ENCODE measurements around the gene NAA15.
"Not testable (repeated sequence)": the region's sequence is repeated elsewhere in the genome, so short reads cannot be mapped to it uniquely, and the experiment has no call there.

The NAA15 gene

DNA sequence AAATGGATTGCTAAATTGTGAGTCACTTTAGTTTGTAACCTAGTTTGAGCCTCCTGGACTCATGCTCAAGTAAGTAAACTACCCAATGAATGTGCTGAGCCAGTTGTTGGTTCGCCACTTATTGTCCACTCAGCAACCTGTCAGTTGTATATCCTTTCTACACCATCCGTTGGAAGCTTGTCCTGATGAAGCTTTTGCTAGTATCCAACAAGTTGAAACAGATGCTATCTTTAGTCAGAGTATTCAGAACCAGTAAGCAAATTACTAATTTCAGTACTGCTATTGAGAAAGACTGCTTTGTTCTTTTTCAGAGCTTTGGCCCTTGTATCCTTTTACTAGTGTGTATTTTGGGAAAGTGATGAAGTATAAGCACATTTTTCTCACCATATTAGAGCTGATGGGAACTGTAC lies 4.3 kb upstream of the NAA15 start:
- DNase-seq (ENCODE audit: low spot score) = no peak

DNA sequence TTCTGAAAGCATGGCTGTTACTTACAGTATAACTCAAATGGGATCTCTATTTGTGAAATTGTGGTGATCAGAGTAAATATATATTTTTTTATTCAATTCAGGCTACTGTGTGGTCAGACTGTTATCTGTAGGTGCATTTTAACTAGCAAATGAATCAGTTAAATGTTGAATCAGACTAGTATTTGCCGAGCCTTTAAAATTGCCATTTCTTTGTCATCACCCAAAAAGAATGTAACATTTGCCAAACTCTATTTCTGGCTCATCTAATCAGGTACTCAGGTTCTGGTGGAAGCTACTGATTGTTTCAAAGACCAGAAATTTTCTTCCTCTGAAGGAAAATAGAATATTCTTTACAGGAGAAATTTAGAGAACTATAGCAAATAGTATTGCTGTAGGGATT lies 1.8 kb upstream of the NAA15 start:
- no peak for DNase-seq (ENCODE audit: low spot score)

DNA sequence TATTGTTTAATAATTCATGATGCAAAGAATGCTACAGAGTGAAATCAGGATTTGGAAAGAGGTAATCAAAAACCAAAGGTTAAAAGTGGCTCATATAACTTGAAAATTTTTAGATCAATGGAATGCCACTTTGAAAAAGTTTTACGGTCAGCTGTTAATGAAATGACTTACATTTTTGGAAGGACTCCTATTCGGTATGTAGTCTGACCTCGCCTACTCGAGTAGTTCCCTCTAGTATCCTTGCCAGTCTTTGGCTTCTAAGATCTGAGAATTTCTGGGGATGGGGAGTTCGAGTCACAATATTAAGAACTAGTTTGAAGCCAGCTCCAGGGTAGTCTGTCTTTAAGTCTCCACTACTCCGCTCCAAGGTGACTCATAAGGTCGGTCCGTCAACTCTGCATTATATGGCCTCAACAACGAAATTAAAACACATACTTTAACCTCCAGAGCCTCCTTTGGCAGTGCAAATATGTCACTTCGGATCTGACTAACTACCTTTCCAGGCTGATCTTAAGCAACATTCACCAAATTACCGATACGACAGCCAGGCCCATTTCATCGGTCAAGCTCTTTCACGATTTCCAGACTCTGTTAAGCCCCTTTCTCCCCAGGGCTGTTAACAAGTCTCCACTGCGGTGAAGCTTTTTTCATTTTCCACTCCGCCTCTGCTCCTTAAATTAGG lies 733 bp upstream of the NAA15 start:
- DNase-seq (ENCODE audit: low spot score) = peak; percentile 35

DNA sequence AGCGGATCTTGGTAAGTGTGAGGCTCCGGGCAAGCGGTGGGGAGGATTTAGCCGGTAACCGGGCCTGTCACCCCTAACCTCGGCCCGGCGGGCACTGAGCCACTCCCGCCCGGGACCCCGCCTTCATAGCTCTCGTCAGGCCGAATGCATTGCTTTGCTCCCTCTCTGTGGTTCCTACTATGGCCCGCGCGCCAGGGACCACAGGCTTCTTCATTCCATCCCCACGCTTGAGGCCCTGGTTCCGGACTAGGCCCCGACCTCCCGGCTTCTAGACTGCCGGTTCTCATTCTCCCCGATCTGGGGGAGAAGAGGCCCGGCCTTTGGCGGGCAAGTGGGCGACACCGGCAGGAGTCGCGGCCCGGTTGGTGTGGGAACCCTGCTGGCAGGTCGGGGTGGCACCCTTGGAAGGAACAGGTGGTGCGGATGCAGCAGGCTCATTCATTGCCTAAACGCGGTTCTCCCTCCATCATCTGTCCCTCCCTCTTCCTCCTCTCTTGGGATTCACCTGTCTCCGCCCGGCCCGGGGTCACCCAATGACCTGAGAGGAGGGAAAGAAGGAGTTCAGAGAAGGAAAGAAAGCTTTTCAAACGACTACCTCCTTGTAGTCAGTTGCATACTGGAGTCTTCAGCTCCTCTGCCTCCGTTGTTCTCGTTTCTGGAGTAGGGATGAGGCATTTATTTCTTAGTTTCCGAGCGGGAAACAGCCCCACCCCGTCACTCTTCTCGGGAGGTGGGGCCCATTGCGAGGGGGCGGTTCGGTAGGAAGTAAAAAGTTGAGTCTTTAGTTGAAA lies 711 bp downstream of the NAA15 start, which contains the start of gene NDUFC1:
TSS of gene NDUFC1 (minus strand) at position 657 of the 791 bp plus-strand sequence. CDS start 6,679 bp downstream, outside the sequence.
- DNase-seq (ENCODE audit: low spot score) = peak; percentile 54

DNA sequence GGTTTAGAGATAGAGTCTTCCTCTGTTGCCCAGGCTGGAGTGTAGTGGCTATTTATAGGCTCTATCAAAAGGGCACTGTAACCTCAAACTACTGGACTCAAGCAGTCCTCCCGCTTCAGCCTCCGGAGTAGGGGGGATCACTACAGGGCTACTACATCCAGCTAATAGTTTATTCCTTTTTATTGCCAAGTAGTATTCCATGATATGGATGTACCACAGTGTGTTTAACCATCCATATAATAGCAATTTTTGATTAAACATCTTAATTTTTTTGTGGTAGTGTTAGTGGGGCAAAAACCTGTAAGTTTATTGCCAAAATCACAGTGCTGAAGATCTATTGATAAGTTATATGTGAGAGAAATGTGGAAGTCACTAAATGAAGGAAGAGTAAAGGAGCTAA lies 3.6 kb downstream of the NAA15 start:
- no peak for DNase-seq (ENCODE audit: low spot score)

DNA sequence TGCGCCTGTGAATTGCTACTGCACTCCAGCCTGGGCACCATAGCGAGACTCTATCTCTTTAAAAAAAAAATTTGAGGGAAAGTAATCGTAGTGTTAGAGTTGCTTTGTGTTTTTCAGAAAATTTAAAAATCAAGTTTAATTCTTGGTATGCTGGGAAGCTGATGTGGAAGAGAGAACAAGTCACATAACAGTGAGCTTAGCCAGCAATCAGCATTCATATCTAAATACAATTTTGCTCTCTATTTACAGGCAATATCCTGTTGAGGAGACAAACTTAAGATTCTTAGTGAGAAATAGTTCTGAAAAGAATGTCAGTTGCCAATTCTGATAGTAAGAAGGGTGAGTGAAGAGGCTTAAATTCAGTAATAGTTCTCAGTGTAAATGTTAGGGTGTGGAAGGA lies 10.6 kb downstream of the NAA15 start:
- no peak for DNase-seq (ENCODE audit: low spot score)

DNA sequence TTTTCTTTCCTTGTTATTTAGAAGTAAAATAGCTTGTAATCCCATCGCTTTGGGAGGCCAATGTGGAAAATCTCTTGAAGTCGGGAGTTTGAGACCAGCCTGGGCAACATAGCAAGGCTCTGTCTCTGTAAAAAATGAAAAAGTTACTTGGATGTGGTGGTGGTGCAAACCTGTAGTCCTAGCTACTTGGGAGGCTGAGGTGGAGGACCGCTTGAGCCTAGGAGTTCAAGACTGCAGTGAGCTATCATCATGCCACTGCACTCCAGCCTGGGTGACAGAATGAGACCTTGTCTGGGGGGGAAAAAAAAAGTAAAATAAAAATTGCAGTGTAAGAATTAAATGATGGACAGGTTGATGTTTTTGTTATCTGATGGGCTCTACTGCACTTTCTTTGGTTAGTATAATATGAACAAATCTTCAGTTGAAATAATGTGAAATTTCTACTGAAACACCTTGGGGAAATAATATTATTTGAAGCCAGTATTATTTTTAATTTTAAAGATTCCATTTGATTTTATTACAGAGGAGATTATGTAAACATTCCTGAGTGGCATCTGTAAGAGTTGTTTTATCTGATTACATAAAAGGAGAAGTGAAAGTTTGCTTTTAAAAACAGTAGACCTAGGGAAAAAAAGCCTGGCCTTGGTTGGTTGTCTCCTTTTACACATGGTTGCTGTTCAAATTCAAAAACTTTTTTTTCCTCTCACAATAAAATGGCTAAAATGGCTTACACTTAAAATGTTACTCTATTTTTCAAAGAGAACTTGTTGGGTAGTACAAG lies 11.4 kb downstream of the NAA15 start:
- DNase-seq (ENCODE audit: low spot score) = no peak

DNA sequence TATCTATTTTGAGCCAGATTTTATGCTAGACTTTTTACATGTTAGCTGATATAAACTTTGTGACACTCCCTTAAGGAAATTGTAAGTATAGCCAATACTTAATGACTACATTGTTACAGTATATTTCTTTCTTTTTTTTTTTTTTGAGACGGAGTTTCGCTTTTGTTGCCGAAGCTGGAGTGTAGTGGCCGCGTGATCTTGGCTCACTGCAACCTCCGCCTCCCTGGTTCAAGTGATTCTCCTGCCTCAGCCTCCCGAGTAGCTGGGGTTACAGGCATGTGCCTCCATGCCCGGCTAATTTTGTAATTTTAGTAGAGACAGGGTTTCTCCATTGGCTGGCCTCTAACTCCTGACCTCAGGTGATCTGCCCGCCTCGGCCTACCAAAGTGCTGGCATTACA lies 12.1 kb downstream of the NAA15 start:
- DNase-seq (ENCODE audit: low spot score) = not testable (repeated sequence)

DNA sequence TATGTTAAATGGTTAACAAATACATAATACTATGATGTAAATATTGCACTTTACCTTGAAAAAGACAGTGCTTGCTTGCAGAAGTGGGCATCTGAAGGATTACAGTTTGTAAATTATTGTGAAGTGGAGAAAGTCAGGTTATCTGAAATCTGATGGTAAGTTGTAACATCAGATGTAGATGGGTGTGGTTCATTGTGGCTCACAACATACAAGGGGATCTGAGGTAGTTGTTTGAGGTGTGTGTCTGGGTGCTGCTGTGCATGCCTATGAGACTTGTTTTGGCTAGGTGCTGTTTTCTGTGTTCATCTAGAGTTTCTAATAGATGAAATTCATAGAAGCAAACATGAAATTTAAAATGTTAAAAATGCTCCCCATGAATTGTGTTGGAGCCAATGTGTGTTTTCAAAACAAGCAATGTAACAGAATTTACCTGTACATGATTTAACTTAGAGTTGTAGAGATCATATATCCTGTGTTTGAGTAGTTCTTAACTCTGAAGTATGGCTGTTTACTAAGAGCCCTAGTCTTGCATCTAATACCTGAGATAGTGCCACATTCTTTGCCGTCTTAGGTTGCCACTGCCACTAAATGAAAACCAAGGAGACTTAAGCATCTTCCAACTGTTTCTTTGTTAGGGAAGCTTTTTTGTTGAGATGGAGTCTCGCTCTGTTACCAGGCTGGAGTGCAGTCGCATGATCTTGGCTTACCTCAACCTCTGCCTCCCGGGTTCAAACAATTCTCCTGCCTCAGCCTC lies 12.9 kb downstream of the NAA15 start:
- peak; percentile 39 for DNase-seq (ENCODE audit: low spot score)

DNA sequence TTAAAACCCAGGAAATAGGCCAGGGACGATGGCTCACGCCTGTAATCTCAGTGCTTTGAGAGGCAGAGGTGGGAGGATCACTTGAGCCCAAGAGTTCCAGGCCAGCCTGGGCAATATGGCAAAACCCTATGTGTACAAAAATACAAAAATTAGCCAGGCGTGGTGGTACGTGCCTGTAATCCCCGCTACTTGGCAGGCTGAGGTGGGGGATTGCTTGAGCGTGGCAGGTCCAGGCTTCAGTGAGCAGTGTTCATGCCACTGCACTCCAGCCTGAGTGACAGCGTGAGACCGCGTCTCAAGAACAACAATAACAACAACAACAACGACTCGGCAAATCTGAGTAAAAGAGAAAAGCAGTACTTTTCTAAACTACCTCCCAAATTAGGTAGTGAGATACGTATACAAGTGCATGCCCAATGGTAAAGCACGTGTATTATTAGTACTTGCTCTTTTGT lies 13.9 kb downstream of the NAA15 start:
- no peak for DNase-seq (ENCODE audit: low spot score)

DNA sequence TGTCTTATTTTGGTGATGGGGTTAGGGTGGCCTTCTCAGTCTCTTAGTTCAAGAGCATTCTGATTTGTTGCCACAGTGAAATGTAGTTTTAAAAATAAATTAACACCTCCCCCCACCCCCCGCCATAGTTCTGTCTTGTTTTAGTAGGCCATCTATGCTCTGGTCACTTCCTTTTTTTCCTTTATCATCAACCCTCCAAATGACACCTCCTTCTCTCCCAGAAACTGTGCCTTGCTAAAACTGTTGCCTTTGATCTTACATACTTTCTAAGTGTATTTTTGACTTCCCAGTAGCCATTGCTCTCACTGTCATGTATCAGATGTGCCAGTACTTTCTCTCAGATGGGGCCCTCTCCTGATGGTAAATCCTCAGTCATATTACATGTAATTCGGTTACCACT lies 15.4 kb downstream of the NAA15 start:
- DNase-seq (ENCODE audit: low spot score) = no peak

DNA sequence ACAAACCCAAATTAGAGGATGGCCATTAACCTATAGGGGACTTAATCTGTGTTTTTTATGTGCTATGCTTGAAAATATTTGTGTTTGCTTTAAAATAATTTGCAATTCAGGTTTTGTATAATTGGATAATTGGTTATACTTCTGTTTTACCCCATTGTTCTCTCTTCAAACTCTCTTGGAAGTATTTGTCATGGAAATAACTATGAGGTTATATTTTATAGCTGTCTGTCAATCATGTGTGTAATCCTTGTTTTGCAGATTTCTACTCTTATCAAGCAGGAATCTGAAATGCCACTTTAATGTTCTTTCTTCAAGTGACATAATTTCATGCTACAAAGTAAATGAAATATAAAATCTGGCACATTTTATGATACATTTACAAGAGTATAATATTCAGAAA lies 16.3 kb downstream of the NAA15 start:
- DNase-seq (ENCODE audit: low spot score) = no peak

DNA sequence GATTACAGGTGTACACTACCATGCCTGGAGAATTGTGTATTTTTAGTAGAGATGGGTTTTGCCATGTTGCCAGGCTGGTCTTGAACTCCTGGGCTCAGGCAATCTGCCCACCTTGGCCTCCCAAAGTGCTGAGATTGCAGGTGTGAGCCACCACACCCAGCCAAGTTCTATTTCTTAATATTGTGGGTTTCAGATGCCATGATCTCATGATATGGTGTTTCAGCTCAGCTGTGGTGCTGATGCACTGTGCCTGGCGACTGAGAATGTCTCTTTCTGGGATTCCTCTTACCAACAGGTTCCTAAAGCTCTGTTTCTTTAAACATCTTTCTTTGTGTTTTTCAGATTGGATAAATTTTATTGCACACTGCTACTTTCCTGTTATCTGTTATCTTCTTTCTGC lies 18.3 kb downstream of the NAA15 start:
- no peak for DNase-seq (ENCODE audit: low spot score)

DNA sequence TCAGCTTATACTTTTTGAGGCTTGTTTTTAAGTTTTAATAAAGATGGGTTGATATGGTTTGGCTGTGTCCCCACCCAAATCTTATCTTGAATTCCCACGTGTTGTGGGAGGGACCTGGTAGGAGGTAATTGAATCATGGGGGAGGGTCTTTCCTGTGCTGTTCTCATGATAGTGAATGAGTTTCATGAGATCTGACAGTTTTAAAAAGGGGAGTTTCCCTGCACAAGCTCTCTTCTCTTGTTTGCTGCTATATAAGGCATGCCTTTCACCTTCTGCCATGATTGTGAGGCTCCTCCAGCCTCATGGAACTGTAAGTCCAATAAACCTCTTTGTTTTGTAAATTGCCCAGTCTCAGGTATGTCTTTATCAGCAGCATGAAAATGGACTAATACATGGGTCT lies 20.8 kb downstream of the NAA15 start:
- not testable (repeated sequence) for DNase-seq (ENCODE audit: low spot score)

DNA sequence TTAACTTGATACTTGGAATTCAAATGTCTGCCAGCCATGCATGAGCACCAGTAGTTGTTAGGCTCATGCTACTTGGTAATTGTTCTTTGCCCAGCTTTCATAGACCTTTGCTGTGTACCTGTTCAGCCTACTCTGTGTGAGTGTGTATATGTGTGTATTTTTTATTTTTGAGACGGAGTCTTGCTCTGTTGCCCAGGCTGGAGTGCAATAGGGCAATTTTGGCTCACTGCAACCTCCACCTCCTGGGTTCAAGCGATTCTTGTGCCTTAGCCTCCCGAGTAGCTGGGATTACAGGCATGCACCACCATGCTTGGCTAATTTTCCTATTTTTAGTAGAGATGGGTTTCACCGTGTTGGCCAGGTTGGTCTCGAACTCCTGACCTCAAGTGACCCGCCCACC lies 21.2 kb downstream of the NAA15 start:
- not testable (repeated sequence) for DNase-seq (ENCODE audit: low spot score)

DNA sequence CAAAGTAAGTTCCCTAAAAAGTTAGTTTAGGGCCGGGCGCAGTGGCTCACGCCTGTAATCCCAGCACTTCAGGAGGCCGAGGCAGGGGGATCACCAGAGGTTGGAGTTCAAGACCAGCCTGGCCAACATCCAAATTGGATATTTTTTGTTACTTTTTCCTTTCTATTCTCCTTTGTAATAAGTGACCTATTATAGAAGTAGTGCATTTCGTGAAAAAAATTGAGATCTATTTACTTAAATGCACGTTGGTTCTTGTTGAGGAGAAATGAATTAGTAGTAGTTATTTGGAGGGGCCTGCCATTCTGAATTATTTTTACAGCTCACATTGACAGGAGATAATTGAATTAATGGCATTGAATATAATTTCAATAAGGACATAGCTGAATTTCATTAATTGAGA lies 23.3 kb downstream of the NAA15 start:
- no peak for DNase-seq (ENCODE audit: low spot score)

DNA sequence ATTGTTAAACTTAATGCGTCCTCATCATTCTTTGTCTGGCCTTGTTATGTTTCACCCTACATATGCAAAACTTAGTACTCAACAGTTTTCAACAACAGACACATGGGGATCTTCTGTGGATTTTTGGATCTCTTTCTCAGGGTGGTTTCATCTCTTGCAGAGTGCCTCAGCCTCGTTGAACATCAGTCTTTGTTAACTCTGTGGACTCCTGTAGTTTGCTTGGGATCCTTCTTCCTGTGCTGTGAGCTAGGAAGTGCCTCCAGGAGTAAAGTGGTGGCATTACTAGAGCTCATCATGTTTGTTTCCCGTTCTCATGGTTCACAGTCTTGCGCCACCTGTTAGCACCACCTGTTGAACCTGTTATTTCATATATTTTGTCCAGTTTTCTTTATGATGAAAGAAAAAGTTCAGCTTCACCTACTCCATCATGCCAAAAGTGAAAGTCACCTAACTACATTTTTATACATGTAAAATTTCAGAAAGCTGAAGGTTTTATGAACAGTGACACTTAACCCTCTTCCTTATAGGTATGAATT lies 28.4 kb downstream of the NAA15 start:
- DNase-seq (ENCODE audit: low spot score) = no peak

DNA sequence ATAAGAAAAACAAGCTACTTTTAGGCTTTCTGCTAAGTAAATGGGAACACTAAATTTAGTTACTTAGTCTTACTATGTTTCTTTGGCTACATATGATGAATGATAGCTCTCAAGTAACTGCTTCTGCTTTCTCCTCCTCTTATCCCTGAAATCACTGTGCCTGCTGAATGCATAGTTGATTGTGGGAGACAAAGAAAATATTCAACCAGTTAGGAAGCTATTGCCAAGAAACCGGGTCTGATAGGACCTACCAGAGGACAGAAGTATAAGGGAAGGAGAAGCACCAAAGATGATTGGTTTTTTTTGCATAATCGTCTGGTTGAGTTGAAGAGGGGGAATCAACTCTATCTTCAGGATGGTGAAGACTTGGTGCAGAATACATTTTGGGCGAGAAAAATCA lies 29.0 kb downstream of the NAA15 start:
- DNase-seq (ENCODE audit: low spot score) = no peak

DNA sequence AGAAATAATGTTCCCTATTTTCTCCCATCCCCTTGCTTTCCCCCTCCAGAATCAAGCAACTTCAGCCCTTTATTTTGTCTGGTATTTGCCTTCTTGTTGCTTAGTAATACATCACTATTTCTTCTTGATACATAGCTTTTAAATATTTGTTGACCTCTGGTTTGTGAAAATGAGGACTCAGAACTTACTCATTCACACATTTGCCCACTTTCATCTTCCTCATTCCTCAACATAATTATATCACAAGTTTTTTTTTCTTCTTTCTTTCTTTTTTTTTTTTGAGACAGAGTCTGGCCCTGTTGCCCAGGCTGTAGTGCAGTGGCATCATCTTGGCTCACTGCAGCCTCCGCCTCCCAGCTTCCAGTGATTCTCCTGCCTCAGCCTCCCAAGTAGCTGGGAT lies 29.9 kb downstream of the NAA15 start:
- DNase-seq (ENCODE audit: low spot score) = no peak

DNA sequence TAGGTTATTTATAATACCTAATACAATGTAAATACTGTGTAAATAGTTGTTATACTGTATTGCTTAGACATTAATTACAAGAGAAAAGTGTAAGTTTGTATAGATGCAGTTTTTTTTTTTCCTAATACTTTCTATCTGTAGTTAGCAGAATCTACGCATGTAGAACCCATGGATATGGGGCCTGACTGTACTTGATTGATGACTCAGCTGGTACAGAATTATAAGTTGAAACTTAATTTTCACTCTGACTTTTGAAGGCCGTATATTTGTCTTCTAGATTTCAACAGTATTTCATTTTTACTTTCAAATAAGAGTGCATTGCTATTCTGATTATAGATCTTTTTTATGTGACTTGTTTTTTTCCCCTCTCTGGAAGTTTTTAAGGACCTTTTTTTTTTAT lies 31.7 kb downstream of the NAA15 start:
- no peak for DNase-seq (ENCODE audit: low spot score)

DNA sequence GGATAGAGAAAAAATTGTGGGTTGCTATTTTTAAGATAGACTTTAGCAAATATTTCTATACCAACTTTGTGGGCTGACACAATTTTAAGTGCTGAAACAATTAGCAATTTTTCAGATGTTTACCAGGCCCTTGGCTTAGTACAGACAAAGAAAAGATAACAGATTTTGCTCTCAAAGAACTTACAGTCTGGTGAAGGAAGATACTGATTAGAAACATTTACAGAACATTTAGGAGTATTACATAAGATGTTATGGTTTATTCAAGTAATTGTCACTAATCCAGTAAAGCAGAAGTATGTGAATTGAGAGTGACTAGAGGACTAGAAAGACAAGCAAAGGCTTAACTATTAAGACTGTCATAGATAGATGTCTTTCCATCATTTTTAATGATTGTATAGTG lies 36.3 kb downstream of the NAA15 start:
- no peak for DNase-seq (ENCODE audit: low spot score)

DNA sequence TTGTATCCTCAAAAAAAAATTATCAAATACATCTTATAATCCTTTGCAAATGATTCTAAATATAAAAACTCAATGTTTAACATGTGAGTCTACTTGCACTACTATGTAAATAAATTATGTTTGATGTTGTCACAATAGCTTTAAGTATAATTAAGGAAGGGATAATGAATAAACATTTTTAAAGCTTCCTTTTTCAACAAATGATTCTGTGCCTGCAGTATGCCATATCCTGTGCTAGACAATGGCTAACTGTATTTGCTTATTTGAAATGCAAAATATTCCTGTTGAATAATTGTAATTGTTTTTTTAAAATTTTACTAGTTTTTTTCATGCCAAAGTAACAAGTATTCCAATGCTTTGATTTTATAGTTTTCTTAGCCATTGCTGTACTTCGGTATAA lies 60.0 kb downstream of the NAA15 start:
- DNase-seq (ENCODE audit: low spot score) = no peak

Data from CD4-positive, alpha-beta T cell treated with Interleukin-15 for 4 hours (primary cell).